ENCODE results near the gene CLDN15.
"Not testable (repeated sequence)": the region's sequence is repeated elsewhere in the genome, so short reads cannot be mapped to it uniquely, and the experiment has no call there.

The CLDN15 gene

GRCh38 chr7:101200504-101200861, 37.1 kb downstream of the CLDN15 start:
- no peaks in the 10 kb centered on the region for H3K9me2 ChIP-seq (replicated peaks; ENCODE audit: insufficient read depth, low read length)
- no peak overlapping the region for H3K27ac ChIP-seq (ENCODE audit: low read depth, low read length)
- no peak overlapping the region for H2AFZ ChIP-seq (ENCODE audit: low read depth, low read length, severe bottlenecking)

GRCh38 chr7:101199522-101199921, 38.1 kb downstream of the CLDN15 start:
- not testable (repeated sequence) for H3K9ac ChIP-seq (ENCODE audit: low read length); H3K79me2 ChIP-seq (ENCODE audit: insufficient read depth, low read length); H3K36me3 ChIP-seq (ENCODE audit: low read length); H4K20me1 ChIP-seq (ENCODE audit: low read depth, low read length); H2AFZ ChIP-seq (ENCODE audit: low read depth, low read length, severe bottlenecking); H3K4me2 ChIP-seq (ENCODE audit: low read depth, low read length, poor library complexity, severe bottlenecking); H3F3A ChIP-seq (ENCODE audit: insufficient read depth); H3K4me3 ChIP-seq (ENCODE audit: insufficient read depth, low read length, poor library complexity, severe bottlenecking); H3K9me2 ChIP-seq (replicated peaks; ENCODE audit: insufficient read depth, low read length); H3K27ac ChIP-seq (ENCODE audit: low read depth, low read length); H3K9me3 ChIP-seq (ENCODE audit: insufficient read depth, low read length); H3K27me3 ChIP-seq (ENCODE audit: low read length)

More at GRCh38 chr7:101200504-101200861, 37.1 kb downstream of the CLDN15 start:
- no peak overlapping the region for H3K4me2 ChIP-seq (ENCODE audit: low read depth, low read length, poor library complexity, severe bottlenecking)
- no peaks in the 10 kb centered on the region for H3K36me3 ChIP-seq (ENCODE audit: low read length)
- H3K4me3 ChIP-seq (ENCODE audit: insufficient read depth, low read length, poor library complexity, severe bottlenecking) = no peak overlapping the region
- H4K20me1 ChIP-seq (ENCODE audit: low read depth, low read length) = no peaks in the 10 kb centered on the region
- TF ChIP-seq CTCF (IDR thresholded peaks at IDR 0.05; ENCODE audit: insufficient read depth, low read length, poor library complexity, severe bottlenecking) (no peak), EZH2phosphoT487 (conservative IDR thresholded peaks at IDR 0.05; ENCODE audit: low read length) (no peak)
- no peaks in the 10 kb centered on the region for H3K27me3 ChIP-seq (ENCODE audit: low read length)
- no peaks in the 10 kb centered on the region for H3F3A ChIP-seq (ENCODE audit: insufficient read depth)
- no peaks in the 10 kb centered on the region for H3K9me3 ChIP-seq (ENCODE audit: insufficient read depth, low read length)
- no peak overlapping the region for H3K9ac ChIP-seq (ENCODE audit: low read length)
- H3K79me2 ChIP-seq (ENCODE audit: insufficient read depth, low read length) = no peaks in the 10 kb centered on the region

GRCh38 chr7:101198476-101198875, 39.1 kb downstream of the CLDN15 start:
- TF ChIP-seq EZH2phosphoT487 (conservative IDR thresholded peaks at IDR 0.05; ENCODE audit: low read length) = no peak
- TF ChIP-seq CTCF (IDR thresholded peaks at IDR 0.05; ENCODE audit: insufficient read depth, low read length, poor library complexity, severe bottlenecking) = no peak
- no peak overlapping the region for H3K4me2 ChIP-seq (ENCODE audit: low read depth, low read length, poor library complexity, severe bottlenecking)
- no peaks in the 10 kb centered on the region for H3K79me2 ChIP-seq (ENCODE audit: insufficient read depth, low read length)
- no peaks in the 10 kb centered on the region for H3K9me2 ChIP-seq (replicated peaks; ENCODE audit: insufficient read depth, low read length)
- no peak overlapping the region for H3K9ac ChIP-seq (ENCODE audit: low read length)
- no peak overlapping the region for H2AFZ ChIP-seq (ENCODE audit: low read depth, low read length, severe bottlenecking)
- H3K36me3 ChIP-seq (ENCODE audit: low read length) = no peaks in the 10 kb centered on the region
- no peak overlapping the region for H3K4me3 ChIP-seq (ENCODE audit: insufficient read depth, low read length, poor library complexity, severe bottlenecking)
- no peaks in the 10 kb centered on the region for H4K20me1 ChIP-seq (ENCODE audit: low read depth, low read length)
- no peak overlapping the region for H3K27ac ChIP-seq (ENCODE audit: low read depth, low read length)
- no peaks in the 10 kb centered on the region for H3K9me3 ChIP-seq (ENCODE audit: insufficient read depth, low read length)
- no peaks in the 10 kb centered on the region for H3K27me3 ChIP-seq (ENCODE audit: low read length)
- no peaks in the 10 kb centered on the region for H3F3A ChIP-seq (ENCODE audit: insufficient read depth)

- no peak overlapping the region for H2AFZ ChIP-seq (ENCODE audit: low read depth, low read length, severe bottlenecking)
- no peaks in the 10 kb centered on the region for H3K27me3 ChIP-seq (ENCODE audit: low read length)
- no peaks in the 10 kb centered on the region for H3K79me2 ChIP-seq (ENCODE audit: insufficient read depth, low read length)
- H3K4me3 ChIP-seq (ENCODE audit: insufficient read depth, low read length, poor library complexity, severe bottlenecking) = no peak overlapping the region
- no peak overlapping the region for H3K9ac ChIP-seq (ENCODE audit: low read length)
- H4K20me1 ChIP-seq (ENCODE audit: low read depth, low read length) = no peaks in the 10 kb centered on the region
- H3K36me3 ChIP-seq (ENCODE audit: low read length) = no peaks in the 10 kb centered on the region
- H3K9me2 ChIP-seq (replicated peaks; ENCODE audit: insufficient read depth, low read length) = no peaks in the 10 kb centered on the region
- no peak overlapping the region for H3K4me2 ChIP-seq (ENCODE audit: low read depth, low read length, poor library complexity, severe bottlenecking)
- H3K27ac ChIP-seq (ENCODE audit: low read depth, low read length) = no peak overlapping the region
- no peak for TF ChIP-seq CTCF (IDR thresholded peaks at IDR 0.05; ENCODE audit: insufficient read depth, low read length, poor library complexity, severe bottlenecking)
- no peak for TF ChIP-seq EZH2phosphoT487 (conservative IDR thresholded peaks at IDR 0.05; ENCODE audit: low read length)
- H3F3A ChIP-seq (ENCODE audit: insufficient read depth) = no peaks in the 10 kb centered on the region
- no peaks in the 10 kb centered on the region for H3K9me3 ChIP-seq (ENCODE audit: insufficient read depth, low read length)
Measured at GRCh38 chr7:101197991-101198390, 39.6 kb downstream of the CLDN15 start.
